Effector CD4-positive, alpha-beta T cell (primary cell): ENCODE results near the gene ALCAM.

Experiments
- DNase-seq: peaks from one replicate; pipeline ENCODE4 v3.0.0-alpha.2; 2020

Gene ALCAM

GRCh38 chr3:105431200-105431599, 64.5 kb downstream of the ALCAM start:
- no peak for DNase-seq

- DNase-seq: no peak
These were observed 68.6 kb downstream of the ALCAM start for GRCh38 chr3:105435277-105435676.

GRCh38 chr3:105436687-105437086, 70.0 kb downstream of the ALCAM start:
- no peak for DNase-seq

GRCh38 chr3:105440113-105440512, 73.4 kb downstream of the ALCAM start:
- no peak for DNase-seq

- DNase-seq: no peak
These were observed 78.0 kb downstream of the ALCAM start for GRCh38 chr3:105444725-105445124.

GRCh38 chr3:105448338-105448982, 81.8 kb downstream of the ALCAM start:
- no peak for DNase-seq

- no peak for DNase-seq
These were observed 82.7 kb downstream of the ALCAM start for GRCh38 chr3:105449414-105449813.

- DNase-seq: no peak
These were observed 89.3 kb downstream of the ALCAM start for GRCh38 chr3:105456017-105456416.

GRCh38 chr3:105458518-105459215, 92.0 kb downstream of the ALCAM start:
- no peak for DNase-seq

- no peak for DNase-seq
These were observed 93.0 kb downstream of the ALCAM start for GRCh38 chr3:105459566-105460290.

GRCh38 chr3:105463620-105464019, 96.9 kb downstream of the ALCAM start:
- DNase-seq: no peak

- no peak for DNase-seq
These were observed 98.6 kb downstream of the ALCAM start for GRCh38 chr3:105465251-105465853.

- DNase-seq: no peak
These were observed 99.4 kb downstream of the ALCAM start for GRCh38 chr3:105466072-105466471.

GRCh38 chr3:105466495-105467404, 100.0 kb downstream of the ALCAM start:
- DNase-seq: no peak

- DNase-seq: no peak
These were observed 104.1 kb downstream of the ALCAM start for GRCh38 chr3:105470851-105471250.

- no peak for DNase-seq
These were observed 107.0 kb downstream of the ALCAM start for GRCh38 chr3:105473521-105474223.

GRCh38 chr3:105480768-105481167, 114.1 kb downstream of the ALCAM start:
- DNase-seq: no peak

GRCh38 chr3:105483476-105483875, 116.8 kb downstream of the ALCAM start:
- no peak for DNase-seq

- DNase-seq: no peak
These were observed 123.3 kb downstream of the ALCAM start for GRCh38 chr3:105490045-105490444.

- no peak for DNase-seq
These were observed 126.7 kb downstream of the ALCAM start for GRCh38 chr3:105493305-105493892.

- DNase-seq: no peak
These were observed 128.3 kb downstream of the ALCAM start for GRCh38 chr3:105495021-105495420.
